NT2/D1 (cell line): ENCODE data around the gene RNF13.

ENCODE experiments used
- DNase-seq: peaks from one replicate; pipeline ENCODE4 v3.0.0-alpha.2; 2011; ENCODE audit warnings: low read depth, low spot score
- H3K27me3 ChIP-seq: 2 replicates; pipeline ENCODE4 v1.6.0; 2011; ENCODE audit warnings: mild to moderate bottlenecking; ENCODE audit not compliant: insufficient read length, insufficient read depth
- H3K36me3 ChIP-seq: 2 replicates; pipeline ENCODE4 v1.6.1; 2011; ENCODE audit warnings: mild to moderate bottlenecking, low read length, mixed read lengths; ENCODE audit not compliant: insufficient read depth, insufficient read length
- H3K4me1 ChIP-seq: 2 replicates; pipeline ENCODE4 v1.5.1; 2011; ENCODE audit not compliant: insufficient read depth, insufficient read length
- H3K4me3 ChIP-seq: 2 replicates; pipeline ENCODE4 v1.5.1; 2011; ENCODE audit warnings: low read depth; ENCODE audit not compliant: insufficient read length
- H3K9ac ChIP-seq: 2 replicates; pipeline ENCODE4 v1.6.0; 2011; ENCODE audit warnings: low read depth; ENCODE audit not compliant: insufficient read length
- H3K9me3 ChIP-seq: 2 replicates; pipeline ENCODE4 v1.5.1; 2011; ENCODE audit warnings: mild to moderate bottlenecking, low read length; ENCODE audit not compliant: insufficient read depth
- SUZ12 ChIP-seq: IDR thresholded peaks from 2 replicates; pipeline ENCODE4 v1.6.1; 2011; ENCODE audit not compliant: insufficient read length, insufficient read depth; ENCODE audit errors: extremely low read depth
- YY1 ChIP-seq: IDR thresholded peaks from 2 replicates; pipeline ENCODE4 v1.6.1; 2011; ENCODE audit not compliant: insufficient read length, insufficient read depth
- ZNF274 ChIP-seq: IDR thresholded peaks from 2 replicates; pipeline ENCODE4 v1.6.1; 2011; ENCODE audit warnings: mild to moderate bottlenecking, low read depth, low read length

The RNF13 gene

GRCh38 chr3:149844091-149844490, 31.1 kb downstream of the RNF13 start:
- no peaks in the 10 kb centered on the region for H3K4me1 ChIP-seq
- peaks cover 10% of the 10 kb centered on the region for H3K36me3 ChIP-seq
- no peak overlapping the region for H3K9ac ChIP-seq

DNA sequence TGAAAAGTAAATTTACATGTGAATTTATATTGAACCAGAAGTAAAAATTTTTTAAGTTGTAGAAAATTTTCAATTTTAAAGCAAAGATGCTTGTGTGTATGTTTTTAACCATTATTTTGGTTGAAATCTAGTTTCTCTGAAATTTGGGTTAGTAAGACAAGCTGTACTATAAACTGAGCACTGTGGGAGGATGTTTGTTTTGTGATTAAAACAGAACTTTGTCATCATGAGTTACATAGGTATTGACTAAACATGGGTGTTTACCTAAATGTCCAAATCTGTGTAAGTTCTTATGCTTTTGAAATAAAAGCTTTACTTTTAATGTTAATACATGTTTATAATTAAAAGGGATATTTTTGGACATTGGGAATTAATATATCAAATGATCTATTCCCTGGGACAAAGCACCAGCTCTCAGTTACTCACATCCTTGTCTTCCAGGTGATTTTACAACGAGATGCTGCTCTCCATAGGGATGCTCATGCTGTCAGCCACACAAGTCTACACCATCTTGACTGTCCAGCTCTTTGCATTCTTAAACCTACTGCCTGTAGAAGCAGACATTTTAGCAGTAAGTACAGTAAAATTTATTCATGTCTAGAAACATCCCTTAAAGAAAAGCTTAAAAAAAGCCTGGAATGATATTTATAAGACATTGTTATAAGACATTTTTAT, 32.7 kb downstream of the RNF13 start:
- peaks cover 10% of the 10 kb centered on the region for H3K36me3 ChIP-seq
- no peaks in the 10 kb centered on the region for H3K27me3 ChIP-seq
- H3K4me1 ChIP-seq, result no peaks in the 10 kb centered on the region
- DNase-seq, result no peak
- TF ChIP-seq YY1 (no peak), SUZ12 (no peak), ZNF274 (no peak)
- no peaks in the 10 kb centered on the region for H3K9me3 ChIP-seq
- no peak overlapping the region for H3K9ac ChIP-seq
- H3K4me3 ChIP-seq, result no peak overlapping the region

More at GRCh38 chr3:149844091-149844490, 31.1 kb downstream of the RNF13 start:
- Histone ChIP-seq H3K9me3 (no peaks in the 10 kb centered on the region), H3K27me3 (no peaks in the 10 kb centered on the region), H3K4me3 (no peak overlapping the region)
- no peak for DNase-seq
- TF ChIP-seq ZNF274, result no peak
- no peak for TF ChIP-seq YY1
- no peak for TF ChIP-seq SUZ12

GRCh38 chr3:149848238-149848637, 35.2 kb downstream of the RNF13 start:
- H3K9me3 ChIP-seq, result no peaks in the 10 kb centered on the region
- H3K27me3 ChIP-seq, result no peaks in the 10 kb centered on the region
- DNase-seq, result no peak
- TF ChIP-seq SUZ12 (no peak), ZNF274 (no peak), YY1 (no peak)
- no peaks in the 10 kb centered on the region for H3K4me1 ChIP-seq
- H3K4me3 ChIP-seq, result no peak overlapping the region
- H3K9ac ChIP-seq, result no peak overlapping the region
- peaks cover 14% of the 10 kb centered on the region for H3K36me3 ChIP-seq

DNA sequence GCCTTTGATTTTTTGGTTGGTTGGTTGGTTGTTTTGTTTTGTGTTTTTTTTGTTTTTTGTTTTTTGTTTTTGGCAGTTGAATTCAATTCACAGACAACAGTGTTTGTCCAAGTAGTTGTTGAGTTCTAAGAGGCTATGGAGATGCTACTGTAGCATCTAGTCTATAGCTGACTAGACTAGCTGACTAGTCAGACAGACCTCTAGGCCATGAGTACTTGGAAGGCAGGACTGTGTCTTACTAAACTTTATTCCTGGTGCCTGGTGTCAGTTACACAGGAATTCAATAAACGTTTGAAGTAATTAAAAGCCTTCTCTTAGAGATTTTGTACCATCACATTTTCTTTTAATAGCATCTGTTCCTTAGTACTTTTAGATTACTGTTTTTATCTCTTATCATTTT, 35.7 kb downstream of the RNF13 start:
- no peak for DNase-seq
- no peak for TF ChIP-seq YY1
- TF ChIP-seq SUZ12, result no peak
- TF ChIP-seq ZNF274, result no peak
- no peak overlapping the region for H3K9ac ChIP-seq
- H3K27me3 ChIP-seq, result no peaks in the 10 kb centered on the region
- no peak overlapping the region for H3K4me3 ChIP-seq
- H3K4me1 ChIP-seq, result no peaks in the 10 kb centered on the region
- peaks cover 14% of the 10 kb centered on the region for H3K36me3 ChIP-seq
- H3K9me3 ChIP-seq, result no peaks in the 10 kb centered on the region

DNA sequence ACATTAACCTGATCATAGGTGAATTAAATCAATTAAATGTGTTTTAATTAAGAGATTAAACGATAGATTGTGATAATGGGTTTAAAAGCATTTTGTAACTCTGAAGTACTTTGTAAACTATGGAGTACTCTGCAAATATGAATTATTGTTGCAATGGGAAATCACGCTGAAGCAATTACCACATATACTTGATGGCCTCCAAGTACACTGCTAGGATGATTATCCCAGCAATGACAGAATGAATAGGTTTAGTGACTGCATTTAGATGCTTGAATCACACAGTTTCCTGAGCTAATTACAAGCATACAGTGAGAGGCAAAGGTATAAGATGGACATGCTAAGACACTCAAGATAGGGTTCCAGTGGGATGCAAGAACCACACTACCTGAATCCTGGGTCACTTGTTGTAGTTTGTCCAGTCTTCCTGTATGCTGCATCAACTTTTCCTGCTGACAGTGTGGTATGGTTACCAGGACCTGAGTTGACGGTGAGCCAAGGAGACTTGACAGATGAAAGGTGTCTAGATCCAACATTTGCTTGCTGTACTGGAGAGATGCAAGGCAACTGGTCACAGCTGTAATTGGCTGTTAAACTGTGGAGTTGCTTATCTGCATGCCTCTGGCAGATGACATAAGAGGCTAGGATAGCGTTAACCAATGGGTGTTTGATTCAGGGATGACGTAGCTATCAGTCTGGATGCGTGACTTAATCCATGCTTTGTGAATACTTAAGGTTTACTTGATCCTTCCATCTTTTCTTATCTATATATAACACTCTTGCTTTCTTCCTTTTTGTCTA, 38.0 kb downstream of the RNF13 start:
- H3K36me3 ChIP-seq, result peaks cover 18% of the 10 kb centered on the region
- H3K4me1 ChIP-seq, result no peaks in the 10 kb centered on the region
- H3K9me3 ChIP-seq, result no peaks in the 10 kb centered on the region
- H3K27me3 ChIP-seq, result no peaks in the 10 kb centered on the region
- TF ChIP-seq YY1 (no peak), ZNF274 (no peak), SUZ12 (no peak)
- H3K9ac ChIP-seq, result no peak overlapping the region
- DNase-seq, result no peak
- no peak overlapping the region for H3K4me3 ChIP-seq

DNA sequence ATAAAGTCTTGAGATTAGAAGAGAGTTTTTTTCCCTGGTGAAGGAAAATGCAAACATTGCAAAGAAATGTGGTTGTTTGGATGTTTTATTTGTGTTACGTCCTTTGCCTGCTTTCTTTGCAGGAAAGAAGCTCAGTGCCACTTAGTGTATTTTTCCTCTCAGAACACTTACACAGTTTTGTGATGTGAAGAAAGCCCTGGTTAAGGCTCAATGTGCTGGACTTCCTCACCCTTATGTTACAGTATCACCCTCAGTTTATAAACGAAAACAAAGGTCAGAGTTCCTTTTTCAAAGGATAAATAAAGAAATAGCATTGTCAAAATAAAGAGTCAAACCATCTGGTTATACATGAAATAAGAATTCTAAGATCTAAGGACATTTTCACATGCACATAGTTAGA, 45.9 kb downstream of the RNF13 start:
- Histone ChIP-seq H3K36me3 (peaks cover 7% of the 10 kb centered on the region), H3K4me3 (no peak overlapping the region), H3K4me1 (no peaks in the 10 kb centered on the region), H3K9ac (no peak overlapping the region), H3K27me3 (no peaks in the 10 kb centered on the region), H3K9me3 (no peaks in the 10 kb centered on the region)
- DNase-seq, result no peak
- no peak for TF ChIP-seq YY1

- TF ChIP-seq ZNF274, result no peak
- TF ChIP-seq SUZ12, result no peak
- no peak for TF ChIP-seq YY1
- no peaks in the 10 kb centered on the region for H3K27me3 ChIP-seq
- no peaks in the 10 kb centered on the region for H3K4me1 ChIP-seq
- no peak overlapping the region for H3K4me3 ChIP-seq
- peaks cover 2% of the 10 kb centered on the region for H3K36me3 ChIP-seq
- H3K9ac ChIP-seq, result no peak overlapping the region
- no peak for DNase-seq
- H3K9me3 ChIP-seq, result no peaks in the 10 kb centered on the region
Observed at GRCh38 chr3:149860881-149861280, 47.9 kb downstream of the RNF13 start.
